K562 (cell line): ENCODE results near the gene MMAB. TPM values are rescaled to one million over a fixed set of nuclear protein-coding genes. Genes with fewer than 3 reads are reported as not detected.
A peak's percentile ranks its signal among the peaks of the same experiment; 100 is the strongest.

Experiments used
- CBX3 ChIP-seq, 2 experiments: IDR thresholded peaks; 1 replicate in 1 of 2; 2 replicates in 1 of 2; pipeline ENCODE4 v1.6.1; 2012; ENCODE audit warnings: inconsistent platforms in 2 of 2, low read length in 2 of 2, borderline replicate concordance in 1 of 2, control low read depth in 1 of 2
- RBM39 ChIP-seq: fragments of 200-400 bp; formaldehyde crosslinking; optimal IDR thresholded peaks from 2 replicates; pipeline ENCODE3; 2018; ENCODE audit warnings: low read depth, low read length
- SMARCC2 ChIP-seq: fragments of 450-650 bp; IDR thresholded peaks from 2 replicates; pipeline ENCODE4 v1.6.1; 2017; ENCODE audit warnings: antibody characterized with exemption, moderate library complexity, mild to moderate bottlenecking, low read depth
- SMC3 ChIP-seq: conservative IDR thresholded peaks from 2 replicates; pipeline ENCODE4 v1.6.1; 2011; ENCODE audit warnings: low read depth, low read length, improper control_type of control experiment; ENCODE audit not compliant: insufficient read depth
- ZHX1 ChIP-seq: fragments of 150-350 bp; conservative IDR thresholded peaks from 2 replicates; pipeline ENCODE4 v1.6.1; 2014; ENCODE audit warnings: low read length
- ZNF143 ChIP-seq: sonication (generic); formaldehyde crosslinking; IDR thresholded peaks from 2 replicates; pipeline ENCODE4 v1.9.0; 2022; ENCODE audit warnings: mild to moderate bottlenecking, missing genetic modification reagents
- ZNF175 ChIP-seq: fragments of 200-800 bp; sonication (Bioruptor generic); IDR thresholded peaks from 2 replicates; pipeline ENCODE4 v1.6.1; 2016; ENCODE audit warnings: low read depth, mild to moderate bottlenecking, missing genetic modification characterization, missing compliant biosample characterization
- ZNF431 ChIP-seq: sonication (generic); formaldehyde crosslinking; IDR thresholded peaks from 2 replicates; pipeline ENCODE4 v1.8.0; 2022; ENCODE audit warnings: mild to moderate bottlenecking, missing genetic modification reagents
- polyA plus RNA-seq, 8 experiments: library from polyadenylated mRNA; depleted of rRNA in 4 of 8; stranded (reverse) in 5 of 8; unstranded in 3 of 8; fragments of >200 nt; fragmentation: Nextera tagmentation in 2 of 8; fragmentation: Illumina TruSeq in 1 of 8; extraction: Ambion mirVana in 2 of 8; extraction: Trizol in 1 of 8; gene quantifications; 2 replicates each; pipeline versions ENCODE4 v1.2.1 to v1.2.3, GENCODE V29; 2011 to 2014; ENCODE audit warnings: inconsistent platforms in 1 of 8, missing spikeins in 1 of 8
- total RNA-seq, 7 experiments: library from RNA; depleted of rRNA in 6 of 7; stranded (reverse); fragments of >200 nt in 6 of 7; fragmentation: Illumina TruSeq in 2 of 7; extraction: Trizol in 2 of 7; gene quantifications; 2 replicates each; pipeline versions ENCODE4 v1.2.1 to v1.2.3, GENCODE V29; 2011 to 2021; ENCODE audit warnings: low replicate concordance in 1 of 7
- TF ChIP-seq, protein P1 (sequence below), 2 experiments: fragments of 450-650 bp in 1 of 2; sonication (generic) in 1 of 2; formaldehyde crosslinking in 1 of 2; IDR thresholded peaks; 2 replicates each; pipeline versions ENCODE4 v1.7.1 to v1.9.0; 2016 to 2022; ENCODE audit warnings: inconsistent platforms in 1 of 2, mild to moderate bottlenecking in 1 of 2, missing genetic modification reagents in 1 of 2
- TF ChIP-seq, protein P2 (sequence below): sonication (generic); formaldehyde crosslinking; IDR thresholded peaks from 2 replicates; pipeline ENCODE4 v1.8.0; 2022; ENCODE audit warnings: mild to moderate bottlenecking, missing genetic modification reagents

The MMAB gene
- total and polyA plus RNA-seq, 9 of the 15 experiments (the other 6 are each of a cell fraction or from before 2014, with no cell fraction given), result 9.5 to 76.1 (median 46.2) TPM

GRCh38 chr12:109573029-109573913 lies at the start of gene MMAB, which contains the start of gene MVK (continued):
- TF ChIP-seq ZNF175 (CRISPR knock-in tag) (no peak), SMARCC2 (peak; percentile 58; the same call in 1 of the 2 replicates), ZNF431 (CRISPR knock-in tag) (no peak), RBM39 (no peak), ZHX1 (peak; percentile 79; the same call in 1 of the 2 replicates), ZNF143 (no peak), SMC3 (no peak), CBX3 (IDR thresholded peaks at IDR 0.05; ENCODE audit: borderline replicate concordance in 1 of 2, low read length in 2 of 2) (peak in 1 of 2 experiments; percentile 76; a peak in 1 of 3 replicates)
- TF ChIP-seq, protein P1, sequence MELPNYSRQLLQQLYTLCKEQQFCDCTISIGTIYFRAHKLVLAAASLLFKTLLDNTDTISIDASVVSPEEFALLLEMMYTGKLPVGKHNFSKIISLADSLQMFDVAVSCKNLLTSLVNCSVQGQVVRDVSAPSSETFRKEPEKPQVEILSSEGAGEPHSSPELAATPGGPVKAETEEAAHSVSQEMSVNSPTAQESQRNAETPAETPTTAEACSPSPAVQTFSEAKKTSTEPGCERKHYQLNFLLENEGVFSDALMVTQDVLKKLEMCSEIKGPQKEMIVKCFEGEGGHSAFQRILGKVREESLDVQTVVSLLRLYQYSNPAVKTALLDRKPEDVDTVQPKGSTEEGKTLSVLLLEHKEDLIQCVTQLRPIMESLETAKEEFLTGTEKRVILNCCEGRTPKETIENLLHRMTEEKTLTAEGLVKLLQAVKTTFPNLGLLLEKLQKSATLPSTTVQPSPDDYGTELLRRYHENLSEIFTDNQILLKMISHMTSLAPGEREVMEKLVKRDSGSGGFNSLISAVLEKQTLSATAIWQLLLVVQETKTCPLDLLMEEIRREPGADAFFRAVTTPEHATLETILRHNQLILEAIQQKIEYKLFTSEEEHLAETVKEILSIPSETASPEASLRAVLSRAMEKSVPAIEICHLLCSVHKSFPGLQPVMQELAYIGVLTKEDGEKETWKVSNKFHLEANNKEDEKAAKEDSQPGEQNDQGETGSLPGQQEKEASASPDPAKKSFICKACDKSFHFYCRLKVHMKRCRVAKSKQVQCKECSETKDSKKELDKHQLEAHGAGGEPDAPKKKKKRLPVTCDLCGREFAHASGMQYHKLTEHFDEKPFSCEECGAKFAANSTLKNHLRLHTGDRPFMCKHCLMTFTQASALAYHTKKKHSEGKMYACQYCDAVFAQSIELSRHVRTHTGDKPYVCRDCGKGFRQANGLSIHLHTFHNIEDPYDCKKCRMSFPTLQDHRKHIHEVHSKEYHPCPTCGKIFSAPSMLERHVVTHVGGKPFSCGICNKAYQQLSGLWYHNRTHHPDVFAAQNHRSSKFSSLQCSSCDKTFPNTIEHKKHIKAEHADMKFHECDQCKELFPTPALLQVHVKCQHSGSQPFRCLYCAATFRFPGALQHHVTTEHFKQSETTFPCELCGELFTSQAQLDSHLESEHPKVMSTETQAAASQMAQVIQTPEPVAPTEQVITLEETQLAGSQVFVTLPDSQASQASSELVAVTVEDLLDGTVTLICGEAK (IDR thresholded peaks at IDR 0.05), result no peak; the same call in 1 of the 2 replicates
- TF ChIP-seq, protein P1 (CRISPR knock-in tag; IDR thresholded peaks at IDR 0.05), result no peak
- TF ChIP-seq, protein P2, sequence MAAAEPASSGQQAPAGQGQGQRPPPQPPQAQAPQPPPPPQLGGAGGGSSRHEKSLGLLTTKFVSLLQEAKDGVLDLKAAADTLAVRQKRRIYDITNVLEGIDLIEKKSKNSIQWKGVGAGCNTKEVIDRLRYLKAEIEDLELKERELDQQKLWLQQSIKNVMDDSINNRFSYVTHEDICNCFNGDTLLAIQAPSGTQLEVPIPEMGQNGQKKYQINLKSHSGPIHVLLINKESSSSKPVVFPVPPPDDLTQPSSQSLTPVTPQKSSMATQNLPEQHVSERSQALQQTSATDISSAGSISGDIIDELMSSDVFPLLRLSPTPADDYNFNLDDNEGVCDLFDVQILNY (CRISPR knock-in tag), result no peak
